ENCODE data around the gene TNFRSF8.

DNA sequence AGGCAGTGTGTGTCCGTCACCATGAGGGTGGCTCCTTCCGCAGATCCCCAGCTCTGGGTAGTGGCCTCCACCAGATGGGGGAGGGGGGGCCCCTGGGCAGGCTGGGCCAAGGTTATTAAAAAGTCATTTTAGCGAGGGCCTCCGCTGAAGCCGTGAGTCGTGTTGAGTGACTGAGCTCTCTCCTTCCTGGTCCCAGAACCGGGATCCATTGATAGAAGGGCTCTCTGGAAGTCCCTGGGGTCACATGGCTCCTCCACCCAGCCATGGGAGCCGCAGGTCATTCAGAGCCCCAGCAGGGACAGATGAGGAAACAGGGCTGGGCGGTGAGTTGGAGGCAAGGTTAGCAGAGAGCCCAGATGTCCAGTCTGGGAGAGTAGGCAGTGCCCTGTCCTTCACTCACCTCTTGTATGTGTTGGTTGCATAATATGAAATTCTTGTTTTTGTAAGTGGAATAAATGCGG, 30.9 kb upstream of the TNFRSF8 start:
- TF ChIP-seq, protein P1, sequence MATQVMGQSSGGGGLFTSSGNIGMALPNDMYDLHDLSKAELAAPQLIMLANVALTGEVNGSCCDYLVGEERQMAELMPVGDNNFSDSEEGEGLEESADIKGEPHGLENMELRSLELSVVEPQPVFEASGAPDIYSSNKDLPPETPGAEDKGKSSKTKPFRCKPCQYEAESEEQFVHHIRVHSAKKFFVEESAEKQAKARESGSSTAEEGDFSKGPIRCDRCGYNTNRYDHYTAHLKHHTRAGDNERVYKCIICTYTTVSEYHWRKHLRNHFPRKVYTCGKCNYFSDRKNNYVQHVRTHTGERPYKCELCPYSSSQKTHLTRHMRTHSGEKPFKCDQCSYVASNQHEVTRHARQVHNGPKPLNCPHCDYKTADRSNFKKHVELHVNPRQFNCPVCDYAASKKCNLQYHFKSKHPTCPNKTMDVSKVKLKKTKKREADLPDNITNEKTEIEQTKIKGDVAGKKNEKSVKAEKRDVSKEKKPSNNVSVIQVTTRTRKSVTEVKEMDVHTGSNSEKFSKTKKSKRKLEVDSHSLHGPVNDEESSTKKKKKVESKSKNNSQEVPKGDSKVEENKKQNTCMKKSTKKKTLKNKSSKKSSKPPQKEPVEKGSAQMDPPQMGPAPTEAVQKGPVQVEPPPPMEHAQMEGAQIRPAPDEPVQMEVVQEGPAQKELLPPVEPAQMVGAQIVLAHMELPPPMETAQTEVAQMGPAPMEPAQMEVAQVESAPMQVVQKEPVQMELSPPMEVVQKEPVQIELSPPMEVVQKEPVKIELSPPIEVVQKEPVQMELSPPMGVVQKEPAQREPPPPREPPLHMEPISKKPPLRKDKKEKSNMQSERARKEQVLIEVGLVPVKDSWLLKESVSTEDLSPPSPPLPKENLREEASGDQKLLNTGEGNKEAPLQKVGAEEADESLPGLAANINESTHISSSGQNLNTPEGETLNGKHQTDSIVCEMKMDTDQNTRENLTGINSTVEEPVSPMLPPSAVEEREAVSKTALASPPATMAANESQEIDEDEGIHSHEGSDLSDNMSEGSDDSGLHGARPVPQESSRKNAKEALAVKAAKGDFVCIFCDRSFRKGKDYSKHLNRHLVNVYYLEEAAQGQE (IDR thresholded peaks at IDR 0.05; ENCODE audit: insufficient read depth in 1 of 2, low read depth in 2 of 2, low read length in 2 of 2): no peak
- no peak for TF ChIP-seq POLR2AphosphoS5 (IDR thresholded peaks at IDR 0.05; ENCODE audit: low read depth, low read length)
